Activated naive CD8-positive, alpha-beta T cell treated with anti-CD3 and anti-CD28 coated beads for 36 hours (primary cell): ENCODE measurements around the gene SOX9. TPM values are rescaled to one million over a fixed set of nuclear protein-coding genes. Genes with fewer than 3 reads are reported as not detected.
"Not testable (repeated sequence)": the region's sequence is repeated elsewhere in the genome, so short reads cannot be mapped to it uniquely, and the experiment has no call there.

ENCODE experiments used
- DNase-seq: peaks from one replicate; pipeline ENCODE4 v3.0.0; 2021
- H3K27ac Mint-ChIP-seq: one replicate; pipeline ENCODE4 v1.8.0; 2022; ENCODE audit warnings: mild to moderate bottlenecking, moderate library complexity, mixed read lengths
- H3K27me3 Mint-ChIP-seq: one replicate; pipeline ENCODE4 v1.8.0; 2022; ENCODE audit warnings: mild to moderate bottlenecking, mixed read lengths
- H3K36me3 Mint-ChIP-seq: one replicate; pipeline ENCODE4 v1.8.0; 2021; ENCODE audit warnings: mild to moderate bottlenecking, mixed read lengths
- H3K4me1 Mint-ChIP-seq: one replicate; pipeline ENCODE4 v1.8.0; 2021; ENCODE audit warnings: mixed read lengths
- H3K4me3 Mint-ChIP-seq: one replicate; pipeline ENCODE4 v1.8.0; 2022; ENCODE audit warnings: mild to moderate bottlenecking, moderate library complexity, mixed read lengths
- H3K9me3 Mint-ChIP-seq: one replicate; pipeline ENCODE4 v1.8.0; 2022; ENCODE audit warnings: mixed read lengths
- total RNA-seq, 2 experiments: library from RNA; stranded (reverse); gene quantifications; one replicate each; pipeline ENCODE4 v1.2.3, GENCODE V29; 2021

Gene SOX9
- total RNA-seq, 2 experiments from 2014 or later = not detected

DNA sequence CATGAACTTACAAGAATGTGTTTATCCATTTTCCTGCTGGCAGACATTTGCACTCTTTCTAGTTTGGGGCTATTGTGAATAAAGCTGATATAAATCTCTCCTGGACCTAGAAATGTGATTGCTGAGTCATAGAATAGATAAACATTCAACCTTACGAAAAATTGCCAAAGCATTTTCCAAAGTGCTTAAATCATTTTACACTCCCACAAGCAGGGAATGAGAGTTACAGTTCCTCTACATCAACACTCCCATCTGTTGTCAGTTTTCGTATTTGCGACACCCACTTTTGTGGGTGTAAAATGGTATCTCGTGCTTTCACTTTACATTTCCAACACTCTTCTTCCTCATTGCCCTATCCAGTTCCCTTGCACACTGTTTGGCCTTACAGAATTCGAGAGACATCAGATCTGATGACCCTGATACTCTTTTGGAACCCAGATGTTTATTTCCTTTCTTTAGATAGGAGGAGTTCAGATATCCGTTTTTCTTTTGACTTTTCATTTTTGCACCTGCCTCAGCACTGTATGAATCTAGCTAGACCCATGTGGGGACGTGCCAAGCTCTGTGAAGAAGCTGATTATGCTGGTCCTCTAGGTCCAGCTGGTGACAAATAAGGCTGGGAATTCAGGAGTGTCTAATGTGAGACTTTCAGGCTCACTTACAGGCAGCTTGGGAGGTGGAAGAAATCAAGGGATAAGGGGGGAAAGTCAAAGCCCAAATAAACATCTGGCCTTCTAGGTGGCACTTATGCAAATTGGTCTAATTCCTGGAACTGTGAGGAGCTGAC lies 14.0 kb downstream of the SOX9 start:
- Mint-ChIP-seq H3K4me3 (no peak overlapping the region), H3K4me1 (no peaks in the 10 kb centered on the region), H3K36me3 (no peaks in the 10 kb centered on the region), H3K27me3 (peaks cover 13% of the 10 kb centered on the region), H3K9me3 (no peaks in the 10 kb centered on the region), H3K27ac (no peak overlapping the region)
- DNase-seq = no peak

DNA sequence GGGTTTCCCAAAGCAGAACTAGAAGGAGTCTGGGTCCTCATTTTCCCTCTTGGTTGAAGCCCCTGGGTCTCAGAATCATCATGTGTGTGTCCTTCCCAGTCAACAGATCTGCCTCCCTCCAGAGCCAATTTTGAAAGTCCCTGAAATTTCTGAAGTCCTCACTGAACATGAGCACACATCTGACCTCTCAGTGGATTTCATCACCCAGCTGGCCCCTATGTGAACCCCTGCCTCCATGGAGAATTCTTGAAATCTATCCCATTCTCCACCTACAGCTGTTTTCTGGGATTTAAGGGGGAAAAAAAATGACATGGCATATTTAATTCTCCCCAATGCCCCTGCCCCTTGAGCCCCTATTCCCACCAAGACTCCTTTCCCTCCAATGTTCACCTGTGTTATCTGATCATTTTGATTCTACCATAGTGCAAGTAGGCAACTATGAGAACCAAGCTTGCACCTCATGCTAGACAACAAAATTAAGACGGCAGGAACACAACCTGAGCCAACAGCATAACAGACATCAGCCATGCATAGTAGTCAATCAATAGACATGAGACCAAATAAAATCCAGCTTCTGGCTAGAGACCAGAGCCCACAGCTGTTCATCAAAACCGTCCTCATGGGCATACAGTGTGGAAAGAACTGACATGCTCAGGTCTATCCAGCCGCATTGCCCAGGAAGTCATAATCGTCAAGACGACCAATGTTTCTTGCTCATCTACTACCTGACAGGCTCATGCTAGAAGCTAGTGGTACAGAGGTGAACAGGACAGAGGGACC lies 14.9 kb downstream of the SOX9 start:
- H3K36me3 Mint-ChIP-seq = no peaks in the 10 kb centered on the region
- H3K27me3 Mint-ChIP-seq = peaks cover 13% of the 10 kb centered on the region
- no peak overlapping the region for H3K4me3 Mint-ChIP-seq
- no peaks in the 10 kb centered on the region for H3K4me1 Mint-ChIP-seq
- no peak for DNase-seq
- H3K27ac Mint-ChIP-seq = no peak overlapping the region
- no peaks in the 10 kb centered on the region for H3K9me3 Mint-ChIP-seq

DNA sequence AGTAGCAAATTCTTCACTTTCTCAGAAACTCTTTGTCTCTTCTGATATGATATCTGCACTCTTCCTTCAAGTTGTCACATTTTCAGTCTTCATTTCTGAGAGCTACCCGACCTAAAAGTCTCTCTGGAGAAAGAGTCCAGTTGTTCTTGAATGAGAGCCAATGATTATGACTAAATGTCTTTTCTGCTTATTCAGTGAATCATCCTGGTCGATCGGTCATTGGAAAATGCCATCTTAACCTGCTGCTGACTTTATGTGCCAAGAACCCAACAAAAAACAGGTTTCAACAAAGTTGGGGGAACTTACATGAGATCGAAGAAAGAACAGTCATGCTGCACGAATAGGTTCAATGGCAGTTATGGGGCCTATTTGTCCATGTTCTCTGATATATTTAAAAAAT lies 15.9 kb downstream of the SOX9 start:
- no peaks in the 10 kb centered on the region for H3K36me3 Mint-ChIP-seq
- no peak overlapping the region for H3K4me3 Mint-ChIP-seq
- no peaks in the 10 kb centered on the region for H3K9me3 Mint-ChIP-seq
- no peak overlapping the region for H3K27ac Mint-ChIP-seq
- DNase-seq = no peak
- H3K27me3 Mint-ChIP-seq = peaks cover 13% of the 10 kb centered on the region
- no peaks in the 10 kb centered on the region for H3K4me1 Mint-ChIP-seq

DNA sequence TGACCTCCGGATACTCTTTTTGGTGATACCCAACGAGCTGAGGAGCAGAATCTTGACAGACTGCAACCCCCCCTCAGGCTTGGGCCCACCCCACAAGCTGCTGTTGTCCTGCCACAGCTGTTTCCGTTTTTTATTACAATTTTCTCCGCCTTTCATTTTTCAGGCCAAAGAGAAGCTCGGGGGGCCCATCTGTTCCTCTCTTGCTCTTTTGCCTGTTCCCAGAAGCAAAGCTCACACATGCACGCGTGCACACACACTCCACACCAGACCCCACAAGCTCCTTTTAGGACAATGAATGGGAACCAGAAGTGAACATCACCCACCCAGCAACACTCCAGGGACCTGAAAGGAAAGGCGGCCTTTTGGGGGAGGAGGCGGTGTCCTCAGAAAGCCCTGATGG lies 16.3 kb downstream of the SOX9 start:
- Mint-ChIP-seq H3K27ac (no peak overlapping the region), H3K4me3 (no peak overlapping the region), H3K27me3 (peaks cover 13% of the 10 kb centered on the region), H3K4me1 (no peaks in the 10 kb centered on the region), H3K9me3 (no peaks in the 10 kb centered on the region), H3K36me3 (no peaks in the 10 kb centered on the region)
- no peak for DNase-seq

DNA sequence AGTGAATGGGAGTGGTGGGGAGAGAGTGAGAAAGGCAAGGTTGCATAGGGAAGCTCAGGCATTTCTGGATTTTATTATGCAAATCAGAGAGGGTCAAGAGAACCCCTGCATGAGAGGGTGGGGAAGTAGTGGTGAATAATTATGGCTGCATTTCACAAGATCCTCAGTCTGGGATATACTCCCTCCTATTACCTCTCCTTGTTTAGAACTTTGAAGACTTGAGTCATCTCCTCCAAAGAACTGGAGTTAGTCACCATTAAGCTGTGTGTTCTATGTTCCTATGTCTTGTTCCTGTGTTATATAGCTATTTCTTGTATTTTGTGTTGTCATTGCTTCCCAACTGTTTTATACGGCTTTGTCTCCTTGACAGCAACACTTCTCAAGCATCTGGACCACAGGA lies 18.4 kb downstream of the SOX9 start:
- H3K27ac Mint-ChIP-seq = no peak overlapping the region
- DNase-seq = no peak
- H3K4me3 Mint-ChIP-seq = no peak overlapping the region
- H3K4me1 Mint-ChIP-seq = no peaks in the 10 kb centered on the region
- no peaks in the 10 kb centered on the region for H3K9me3 Mint-ChIP-seq
- peaks cover 13% of the 10 kb centered on the region for H3K27me3 Mint-ChIP-seq
- no peaks in the 10 kb centered on the region for H3K36me3 Mint-ChIP-seq

DNA sequence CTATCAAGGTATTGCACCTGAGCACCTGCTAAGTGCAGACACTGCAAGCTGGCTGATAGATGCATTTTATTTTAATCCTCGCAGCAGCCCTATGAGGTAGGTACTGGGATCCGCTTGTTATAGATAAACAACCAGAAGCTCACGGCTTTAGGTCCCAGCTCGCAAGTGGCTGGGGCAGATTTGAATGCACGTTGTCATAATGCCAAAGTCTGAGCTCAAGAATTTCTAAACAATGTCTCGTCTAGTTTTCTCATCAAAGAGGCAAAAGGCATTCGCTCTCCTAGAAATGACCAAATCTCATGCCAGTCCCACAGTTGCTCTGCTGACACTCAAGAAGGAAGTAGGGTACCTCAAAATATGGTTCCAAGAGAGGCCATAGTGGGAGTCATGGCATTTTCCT lies 20.5 kb downstream of the SOX9 start:
- no peaks in the 10 kb centered on the region for H3K36me3 Mint-ChIP-seq
- DNase-seq = no peak
- peaks cover 5% of the 10 kb centered on the region for H3K27me3 Mint-ChIP-seq
- no peak overlapping the region for H3K4me3 Mint-ChIP-seq
- H3K27ac Mint-ChIP-seq = no peak overlapping the region
- H3K4me1 Mint-ChIP-seq = no peaks in the 10 kb centered on the region
- H3K9me3 Mint-ChIP-seq = no peaks in the 10 kb centered on the region

DNA sequence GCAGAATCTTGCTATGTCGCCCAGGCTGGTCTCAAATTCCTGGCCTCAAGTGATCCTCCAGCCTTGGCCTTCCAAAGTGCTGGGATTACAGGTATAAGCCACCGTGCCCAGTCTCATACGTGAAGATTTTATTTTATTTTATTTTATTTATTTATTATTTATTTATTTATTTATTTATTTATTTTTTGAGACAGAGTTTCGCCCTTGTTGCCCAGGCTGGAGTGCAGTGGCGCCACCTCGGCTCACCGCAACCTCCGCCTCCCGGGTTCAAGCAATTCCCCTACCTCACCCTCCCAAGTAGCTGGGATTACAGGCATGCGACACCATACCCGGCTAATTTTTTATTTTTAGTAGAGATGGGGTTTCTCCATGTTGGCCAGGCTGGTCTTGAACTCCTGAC lies 21.3 kb downstream of the SOX9 start:
- H3K4me1 Mint-ChIP-seq, H3K36me3 Mint-ChIP-seq, H3K4me3 Mint-ChIP-seq, H3K27me3 Mint-ChIP-seq, H3K9me3 Mint-ChIP-seq, H3K27ac Mint-ChIP-seq, DNase-seq: not testable (repeated sequence)

DNA sequence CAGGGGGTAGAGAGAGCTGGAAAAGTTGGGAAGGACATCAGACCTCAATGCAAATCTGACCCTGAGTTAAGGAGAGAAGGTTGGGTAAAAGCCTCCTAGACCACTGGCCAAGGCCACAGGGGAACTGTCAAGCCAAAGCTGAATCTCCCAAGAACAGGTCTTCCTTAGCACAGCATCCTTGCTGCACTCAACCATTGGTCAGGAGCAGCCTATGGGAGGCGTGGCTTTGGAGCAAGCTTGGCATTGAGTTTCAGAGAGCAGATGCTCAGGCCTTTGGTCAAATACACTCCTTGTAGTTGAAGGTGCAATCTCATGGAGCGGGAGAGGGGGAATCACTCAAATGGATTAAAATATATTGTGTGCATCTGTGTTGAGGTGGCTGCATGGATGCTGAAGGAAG lies 21.8 kb downstream of the SOX9 start:
- no peak overlapping the region for H3K4me3 Mint-ChIP-seq

DNA sequence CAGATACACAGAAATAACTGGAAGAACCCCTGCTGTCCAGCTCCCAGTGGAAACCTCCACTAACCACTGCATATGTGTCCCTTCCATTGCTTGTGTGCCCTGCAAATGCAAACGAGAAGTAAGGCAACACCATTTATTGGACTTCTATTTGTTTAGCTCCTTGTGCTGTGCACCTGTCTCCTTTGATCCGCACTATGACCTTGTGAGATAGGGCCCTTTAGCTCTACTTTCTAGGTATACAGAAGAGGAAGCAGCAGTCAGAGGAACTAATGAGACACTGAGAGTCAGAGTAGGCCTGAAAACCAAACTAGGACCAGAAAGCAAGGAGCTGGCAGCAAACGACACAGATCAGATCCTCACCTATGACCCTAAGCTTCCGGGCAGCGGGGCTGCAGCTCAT lies 22.4 kb downstream of the SOX9 start:
- no peak for DNase-seq
- Mint-ChIP-seq H3K9me3 (no peaks in the 10 kb centered on the region), H3K36me3 (no peaks in the 10 kb centered on the region), H3K4me3 (no peak overlapping the region), H3K27ac (no peak overlapping the region), H3K27me3 (peaks cover 3% of the 10 kb centered on the region), H3K4me1 (no peaks in the 10 kb centered on the region)

More for the DNA sequence above, 21.8 kb downstream of the SOX9 start:
- H3K9me3 Mint-ChIP-seq = no peaks in the 10 kb centered on the region
- peaks cover 3% of the 10 kb centered on the region for H3K27me3 Mint-ChIP-seq
- no peaks in the 10 kb centered on the region for H3K36me3 Mint-ChIP-seq
- DNase-seq = no peak
- H3K27ac Mint-ChIP-seq = no peak overlapping the region
- no peaks in the 10 kb centered on the region for H3K4me1 Mint-ChIP-seq

DNA sequence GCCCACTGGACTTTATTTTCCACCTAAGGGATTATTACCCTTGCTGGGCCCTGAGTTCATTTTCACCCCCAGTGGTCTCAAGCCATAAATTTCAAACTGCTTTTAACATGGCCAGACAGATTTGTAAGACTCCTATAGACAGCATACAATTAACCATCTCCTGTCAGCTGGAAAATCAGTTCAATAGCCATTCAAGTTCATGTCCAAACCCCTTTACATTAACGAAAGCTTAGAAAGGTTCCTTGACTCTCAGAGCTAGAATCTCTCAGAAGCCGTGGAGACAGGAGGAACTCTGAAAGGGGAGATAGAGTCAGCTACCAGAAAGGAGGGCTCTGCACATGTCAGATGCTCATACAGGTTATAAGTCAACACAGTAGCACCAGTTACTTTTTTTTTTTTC lies 23.3 kb downstream of the SOX9 start:
- H3K9me3 Mint-ChIP-seq = no peaks in the 10 kb centered on the region

DNA sequence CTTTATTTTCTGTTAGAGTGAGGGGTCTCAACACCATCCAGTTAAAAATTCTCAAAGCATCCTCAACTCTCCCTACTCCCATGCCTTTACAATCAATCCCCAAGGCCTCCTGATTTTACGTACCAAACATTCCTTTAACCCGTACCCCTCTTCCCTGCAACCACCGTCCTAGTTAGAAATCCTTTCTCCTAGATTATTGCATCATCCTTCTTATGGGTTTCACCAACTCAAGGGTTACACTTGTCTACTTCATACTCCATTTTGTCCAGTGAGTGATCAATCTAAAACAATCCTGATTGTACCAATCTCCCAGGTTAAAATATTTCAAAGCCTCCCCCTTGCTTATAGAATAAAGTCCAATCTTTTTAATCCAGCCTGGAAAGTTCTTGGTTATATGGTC lies 24.7 kb downstream of the SOX9 start:
- no peaks in the 10 kb centered on the region for H3K4me1 Mint-ChIP-seq
- no peaks in the 10 kb centered on the region for H3K36me3 Mint-ChIP-seq
- no peak for DNase-seq
- H3K27ac Mint-ChIP-seq = no peak overlapping the region
- no peak overlapping the region for H3K4me3 Mint-ChIP-seq
- H3K27me3 Mint-ChIP-seq = peaks cover 3% of the 10 kb centered on the region
- no peaks in the 10 kb centered on the region for H3K9me3 Mint-ChIP-seq

More for the DNA sequence above, 23.3 kb downstream of the SOX9 start:
- Mint-ChIP-seq H3K4me3 (no peak overlapping the region), H3K4me1 (no peaks in the 10 kb centered on the region), H3K27ac (no peak overlapping the region), H3K36me3 (no peaks in the 10 kb centered on the region), H3K27me3 (peaks cover 3% of the 10 kb centered on the region)
- DNase-seq = no peak

DNA sequence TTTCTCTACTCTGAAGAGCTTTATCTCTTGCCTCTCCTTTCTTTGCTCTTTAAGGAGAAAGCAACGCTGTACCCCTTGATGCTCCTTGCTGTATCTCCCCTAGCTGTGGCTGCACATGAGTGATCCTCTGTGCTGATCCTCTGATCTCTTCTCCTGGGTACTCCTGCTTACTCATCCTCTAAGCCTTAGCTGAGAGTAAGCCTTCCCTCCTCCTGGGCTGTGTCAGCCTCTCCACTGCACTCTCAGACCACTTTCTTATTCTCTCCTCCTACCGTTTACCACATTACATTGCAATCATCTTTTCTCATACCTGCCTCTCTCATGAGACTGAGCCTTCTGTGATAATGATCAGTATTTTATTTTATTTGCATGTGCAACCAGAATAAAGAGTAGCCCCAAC lies 25.1 kb downstream of the SOX9 start:
- Mint-ChIP-seq H3K4me1 (no peaks in the 10 kb centered on the region), H3K27me3 (peaks cover 3% of the 10 kb centered on the region), H3K27ac (no peak overlapping the region), H3K36me3 (no peaks in the 10 kb centered on the region), H3K9me3 (no peaks in the 10 kb centered on the region), H3K4me3 (no peak overlapping the region)
- DNase-seq = no peak

DNA sequence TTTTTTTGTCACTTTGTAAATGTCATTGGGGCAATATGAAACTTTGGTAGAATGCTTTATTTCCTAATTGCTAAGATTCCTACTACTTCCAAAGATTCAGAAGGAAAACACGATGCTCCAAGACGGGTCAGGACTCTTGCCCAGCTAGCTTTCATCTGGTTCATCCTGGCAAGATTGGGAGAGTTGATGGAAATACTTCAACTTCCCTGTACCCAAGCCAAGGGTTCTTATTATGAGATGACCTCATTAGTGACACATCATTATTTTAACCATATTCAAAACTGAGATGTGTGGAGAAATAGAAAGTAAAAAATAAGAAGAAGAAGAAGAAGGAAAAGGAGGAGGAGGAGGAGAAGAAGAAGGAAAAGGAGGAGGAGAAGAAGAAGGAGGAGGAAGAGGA lies 25.6 kb downstream of the SOX9 start:
- Mint-ChIP-seq H3K4me1 (no peaks in the 10 kb centered on the region), H3K27ac (no peak overlapping the region), H3K27me3 (peaks cover 7% of the 10 kb centered on the region), H3K36me3 (no peaks in the 10 kb centered on the region), H3K9me3 (no peaks in the 10 kb centered on the region), H3K4me3 (no peak overlapping the region)
- no peak for DNase-seq

DNA sequence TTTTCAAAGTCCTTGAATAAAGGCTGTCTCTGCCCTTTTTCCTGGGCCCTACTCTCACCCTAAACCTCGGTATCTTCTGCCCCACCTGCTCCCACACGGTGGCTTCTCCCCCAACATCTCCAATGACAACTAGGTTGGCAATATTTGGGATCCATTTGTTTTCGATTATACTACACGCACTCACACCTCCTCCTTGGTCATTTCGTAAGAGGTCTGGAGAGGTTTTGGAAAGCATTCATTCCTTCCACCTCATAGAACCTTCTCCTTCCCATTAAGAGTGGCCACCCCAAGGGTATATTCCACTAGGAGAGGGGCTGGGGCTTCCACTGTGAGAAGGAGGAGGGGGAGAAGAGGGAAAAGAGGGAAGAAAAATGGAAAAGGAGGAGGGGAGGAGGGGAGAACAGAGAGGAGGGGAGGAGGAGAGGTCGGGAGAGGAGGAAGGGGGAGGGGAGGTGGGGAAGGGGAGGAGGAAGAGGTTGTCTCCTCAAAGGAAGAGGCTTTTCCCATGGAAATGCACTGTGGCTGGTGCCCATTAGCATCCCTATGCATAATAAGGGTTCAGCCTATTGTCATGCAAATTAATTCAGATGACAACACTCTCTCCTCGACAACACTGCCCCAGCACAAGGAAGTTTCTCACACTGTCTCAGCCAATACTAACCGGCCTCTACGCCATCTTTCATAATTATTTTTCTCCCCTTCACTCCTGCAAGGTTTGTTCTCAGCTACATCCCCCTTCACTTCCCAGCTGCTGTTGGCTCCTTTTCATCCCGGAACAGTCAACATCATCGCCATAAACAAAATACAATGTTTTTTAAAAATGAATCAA lies 30.0 kb downstream of the SOX9 start:
- Mint-ChIP-seq H3K4me3 (no peak overlapping the region), H3K9me3 (no peaks in the 10 kb centered on the region), H3K36me3 (no peaks in the 10 kb centered on the region), H3K27me3 (peaks cover 12% of the 10 kb centered on the region), H3K27ac (no peak overlapping the region), H3K4me1 (no peaks in the 10 kb centered on the region)
- DNase-seq = no peak
